Epithelial cell of esophagus (primary cell): ENCODE data around the gene SRSF7.

Experiments
- DNase-seq: peaks from one replicate; pipeline ENCODE4 v3.0.0; 2010; ENCODE audit warnings: low read depth
- H3K4me3 ChIP-seq: 2 replicates; pipeline ENCODE4 v1.5.1; 2011; ENCODE audit warnings: mild to moderate bottlenecking, low read length, control low read depth
- CTCF ChIP-seq: IDR thresholded peaks from 2 replicates; pipeline ENCODE4 v1.5.1; 2011; ENCODE audit warnings: low read depth, mild to moderate bottlenecking, low read length, control low read depth, inconsistent platforms; ENCODE audit not compliant: insufficient read depth; ENCODE audit errors: missing control alignments

SRSF7 gene

DNA sequence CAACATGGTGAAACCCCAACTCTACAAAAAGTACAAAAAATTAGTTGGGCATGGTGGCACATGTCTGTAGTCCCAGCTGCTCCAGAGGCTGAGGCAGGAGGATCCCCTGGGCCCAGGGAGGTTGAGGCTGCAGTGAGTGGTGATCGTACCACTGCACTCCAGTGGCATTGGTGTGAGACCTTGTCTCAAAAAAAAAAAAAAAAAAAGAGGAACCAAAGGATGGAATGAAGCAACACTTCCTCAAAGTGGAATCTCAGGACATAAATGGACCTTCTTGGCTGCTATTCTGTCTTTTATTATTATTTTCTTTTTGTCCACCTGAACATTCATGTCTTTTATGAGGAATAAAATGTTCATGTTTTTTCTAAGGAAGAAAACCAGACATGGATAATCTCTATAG is 40.6 kb upstream of the SRSF7 start:
- no peak for TF ChIP-seq CTCF

GRCh38 chr2:38789691-38790090 is 38.5 kb upstream of the SRSF7 start:
- no peak for DNase-seq
- TF ChIP-seq CTCF = no peak

More for the DNA sequence above, 40.6 kb upstream of the SRSF7 start:
- DNase-seq = no peak
- no peak overlapping the region for H3K4me3 ChIP-seq

DNA sequence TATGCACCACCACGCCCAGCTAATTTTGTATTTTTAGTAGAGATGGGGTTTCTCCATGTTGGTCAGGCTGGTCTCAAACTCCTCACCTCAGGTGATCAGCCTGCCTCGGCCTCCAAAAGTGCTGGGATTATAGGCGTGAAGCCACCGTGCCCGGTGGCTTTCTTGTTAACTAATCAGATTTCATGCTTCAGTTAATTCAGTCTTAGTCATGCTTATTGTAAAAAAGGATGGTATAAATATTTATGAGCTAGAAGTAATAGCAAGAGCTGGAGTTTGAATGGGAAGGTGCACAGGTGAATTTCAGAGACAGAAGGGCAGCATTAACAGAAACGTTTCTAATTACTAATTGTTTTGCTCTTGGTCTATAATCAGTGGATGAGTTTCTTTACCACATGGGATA is 37.1 kb upstream of the SRSF7 start:
- no peak overlapping the region for H3K4me3 ChIP-seq
- DNase-seq = no peak
- TF ChIP-seq CTCF = no peak

More at GRCh38 chr2:38789691-38790090, 38.5 kb upstream of the SRSF7 start:
- no peak overlapping the region for H3K4me3 ChIP-seq

GRCh38 chr2:38783586-38783985 is 32.4 kb upstream of the SRSF7 start:
- H3K4me3 ChIP-seq = no peak overlapping the region
- no peak for TF ChIP-seq CTCF
- no peak for DNase-seq

GRCh38 chr2:38778687-38779082 is 27.5 kb upstream of the SRSF7 start:
- no peak for TF ChIP-seq CTCF
- peak overlapping the region; percentile 96 for H3K4me3 ChIP-seq
- DNase-seq = no peak

- TF ChIP-seq CTCF = no peak
- DNase-seq = no peak
- no peak overlapping the region for H3K4me3 ChIP-seq
Measured at GRCh38 chr2:38776531-38776930, 25.4 kb upstream of the SRSF7 start.

DNA sequence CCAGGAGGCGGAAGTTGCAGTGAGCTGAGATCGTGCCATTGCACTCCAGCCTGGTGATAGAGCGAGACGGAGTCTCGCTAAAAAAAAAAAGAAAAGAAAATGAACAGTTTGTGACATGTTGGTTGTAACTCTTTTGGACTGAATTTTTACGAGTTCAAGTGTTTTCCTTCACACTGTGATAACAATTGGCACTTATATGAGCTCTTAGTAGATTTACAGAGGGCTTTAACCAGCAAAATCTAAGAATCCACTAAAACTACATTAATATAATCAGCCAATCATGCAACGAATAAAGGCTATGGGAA is 24.7 kb upstream of the SRSF7 start:
- H3K4me3 ChIP-seq = no peak overlapping the region
- no peak for TF ChIP-seq CTCF
- no peak for DNase-seq
